LNCAP (cell line): ENCODE measurements around the gene POU2F1.

Experiments
- TF ChIP-seq, protein P1 (sequence below): fragments of 450-650 bp; IDR thresholded peaks from 2 replicates; pipeline ENCODE4 v1.5.1; 2017; ENCODE audit warnings: mild to moderate bottlenecking

POU2F1 gene

GRCh38 chr1:167463080-167463479 lies 242.4 kb downstream of the POU2F1 start:
- TF ChIP-seq, protein P1, sequence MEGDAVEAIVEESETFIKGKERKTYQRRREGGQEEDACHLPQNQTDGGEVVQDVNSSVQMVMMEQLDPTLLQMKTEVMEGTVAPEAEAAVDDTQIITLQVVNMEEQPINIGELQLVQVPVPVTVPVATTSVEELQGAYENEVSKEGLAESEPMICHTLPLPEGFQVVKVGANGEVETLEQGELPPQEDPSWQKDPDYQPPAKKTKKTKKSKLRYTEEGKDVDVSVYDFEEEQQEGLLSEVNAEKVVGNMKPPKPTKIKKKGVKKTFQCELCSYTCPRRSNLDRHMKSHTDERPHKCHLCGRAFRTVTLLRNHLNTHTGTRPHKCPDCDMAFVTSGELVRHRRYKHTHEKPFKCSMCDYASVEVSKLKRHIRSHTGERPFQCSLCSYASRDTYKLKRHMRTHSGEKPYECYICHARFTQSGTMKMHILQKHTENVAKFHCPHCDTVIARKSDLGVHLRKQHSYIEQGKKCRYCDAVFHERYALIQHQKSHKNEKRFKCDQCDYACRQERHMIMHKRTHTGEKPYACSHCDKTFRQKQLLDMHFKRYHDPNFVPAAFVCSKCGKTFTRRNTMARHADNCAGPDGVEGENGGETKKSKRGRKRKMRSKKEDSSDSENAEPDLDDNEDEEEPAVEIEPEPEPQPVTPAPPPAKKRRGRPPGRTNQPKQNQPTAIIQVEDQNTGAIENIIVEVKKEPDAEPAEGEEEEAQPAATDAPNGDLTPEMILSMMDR = no peak

- TF ChIP-seq, protein P1 = no peak
Measured at GRCh38 chr1:167463875-167464575, 243.3 kb downstream of the POU2F1 start.

- TF ChIP-seq, protein P1 = no peak
Measured at GRCh38 chr1:167465018-167465417, 244.3 kb downstream of the POU2F1 start.

DNA sequence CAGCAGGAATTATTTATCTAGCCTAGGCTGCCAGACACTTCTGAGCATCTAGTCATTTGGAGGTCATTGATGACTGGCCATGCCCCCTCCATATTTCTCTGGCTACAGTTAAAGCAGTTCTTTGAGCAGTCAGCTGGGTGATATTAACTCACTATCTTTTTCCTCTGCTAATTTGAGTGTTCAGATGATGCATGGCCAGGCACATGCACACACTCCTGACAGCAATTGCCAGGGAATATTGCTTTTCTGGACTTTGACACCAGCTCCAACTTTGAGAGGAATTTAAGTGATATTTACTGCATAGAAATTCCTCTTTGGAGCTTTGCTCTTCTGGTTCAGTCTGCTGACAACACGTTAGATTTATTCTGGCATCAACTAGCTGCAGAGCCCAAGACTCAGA lies 245.1 kb downstream of the POU2F1 start:
- TF ChIP-seq, protein P1 = no peak

DNA sequence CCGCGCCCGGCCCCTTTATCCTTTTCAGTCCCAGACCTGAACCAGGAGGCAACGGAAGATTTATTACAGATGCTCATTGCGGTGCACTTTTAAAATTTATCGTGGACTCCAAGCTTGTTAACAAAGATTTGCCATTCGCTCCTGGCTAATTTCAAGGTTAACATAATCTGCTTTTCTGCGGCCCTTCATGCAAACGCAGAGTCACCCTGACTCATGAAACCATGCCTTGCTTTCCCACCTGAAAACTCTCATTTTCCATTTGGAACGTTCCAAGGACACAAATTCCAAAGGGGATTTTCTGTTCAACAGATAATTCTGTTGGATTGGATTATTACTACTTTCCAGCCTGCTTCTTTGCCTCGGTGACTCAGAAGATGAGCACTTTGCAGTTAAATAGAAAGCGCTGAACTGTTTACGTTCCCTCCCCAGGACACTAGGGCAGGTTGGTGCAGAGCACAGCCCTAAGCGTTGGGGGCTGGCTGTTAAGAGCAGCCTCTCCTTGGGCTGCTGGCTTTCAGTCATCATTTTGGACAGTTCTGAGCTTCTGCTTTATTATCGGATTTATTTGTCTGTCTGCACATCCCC lies 246.5 kb downstream of the POU2F1 start:
- TF ChIP-seq, protein P1 = no peak

GRCh38 chr1:167467752-167468151 lies 247.1 kb downstream of the POU2F1 start:
- TF ChIP-seq, protein P1 = no peak

- TF ChIP-seq, protein P1 = no peak
Measured at GRCh38 chr1:167469280-167469965, 248.7 kb downstream of the POU2F1 start.
